Stimulated activated naive CD4-positive, alpha-beta T cell (primary cell): ENCODE data around the gene PTN.
"Not testable (repeated sequence)": the region's sequence is repeated elsewhere in the genome, so short reads cannot be mapped to it uniquely, and the experiment has no call there.

Source experiments
- DNase-seq, 6 experiments: peaks; one replicate each; lab custom pipeline; 2025; lab: John Stamatoyannopoulos, UW

The PTN gene

DNA sequence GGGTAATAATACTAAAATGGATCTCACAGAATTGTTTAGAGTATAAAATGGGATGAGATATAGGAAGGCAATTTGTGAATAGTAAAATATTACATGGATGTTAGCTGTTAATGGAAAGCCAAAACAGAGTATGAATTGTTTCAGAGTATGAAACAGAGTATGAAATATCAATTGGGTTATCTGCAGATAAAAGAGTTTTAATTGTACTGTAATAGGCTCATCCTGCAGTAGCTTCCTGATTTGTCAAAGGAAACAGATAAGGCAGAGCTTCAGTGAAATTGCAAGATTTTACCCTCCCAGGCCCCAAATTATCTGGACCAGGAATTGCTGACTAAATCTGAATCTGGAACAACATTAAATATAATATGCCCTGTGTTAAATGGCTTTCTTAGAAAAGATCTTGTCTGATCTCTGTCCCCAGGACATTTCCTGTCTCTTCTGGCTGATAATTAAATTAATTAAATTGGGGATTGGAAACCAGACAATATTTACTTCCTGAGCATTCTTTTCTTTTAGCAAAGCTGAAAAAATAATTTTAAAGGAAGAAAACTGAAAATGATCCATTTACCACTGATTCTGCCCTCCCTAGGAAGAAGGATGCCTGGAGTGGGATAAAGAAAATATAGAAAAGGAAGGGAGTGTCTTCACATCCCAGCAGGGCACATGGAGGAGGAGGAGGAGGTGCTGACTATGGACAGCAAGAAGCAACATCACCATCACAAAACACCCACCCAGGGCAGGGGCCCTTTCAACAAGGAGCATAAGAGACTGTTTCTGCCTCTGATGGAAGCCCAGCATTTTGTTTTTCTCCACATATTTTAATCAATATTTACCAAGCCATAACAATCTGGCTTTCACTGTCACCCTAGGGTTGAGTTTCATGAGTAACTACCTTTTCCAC, 18.5 kb downstream of the PTN start:
- DNase-seq, result no peak

DNA sequence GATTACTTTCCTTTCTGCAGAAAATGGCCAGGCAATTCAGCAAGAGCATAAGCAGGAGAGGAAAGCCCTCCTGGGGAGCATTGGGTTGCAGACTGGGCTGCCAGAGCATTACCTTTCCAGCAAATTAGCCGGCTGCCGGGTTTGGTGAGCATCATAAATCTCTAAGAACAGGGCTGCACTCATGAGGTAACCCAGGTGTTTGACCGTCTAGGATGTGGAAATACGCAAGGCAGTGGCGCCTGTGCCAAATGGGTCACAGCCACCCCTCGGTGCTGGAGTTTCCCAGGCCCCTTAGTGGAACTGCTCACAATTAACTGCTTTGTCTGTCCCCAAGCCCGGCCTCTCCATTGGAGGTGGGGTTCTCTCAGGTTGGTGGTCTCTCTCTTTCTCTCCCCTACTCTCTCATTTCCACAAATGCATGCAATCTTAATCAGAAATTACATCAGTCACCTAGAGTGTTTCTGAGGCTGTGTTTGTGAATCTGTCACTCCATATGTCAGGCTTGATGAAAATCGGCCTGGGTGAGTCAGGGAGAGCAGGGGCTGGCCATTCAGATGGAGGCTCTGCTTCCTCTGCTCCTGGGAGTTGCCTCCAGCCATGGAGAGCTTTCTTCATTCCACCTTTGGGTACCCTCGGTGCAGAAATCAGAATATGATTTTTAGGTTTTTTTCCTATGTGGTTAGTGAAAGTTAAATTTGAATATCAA, 26.7 kb downstream of the PTN start:
- no peak for DNase-seq

DNA sequence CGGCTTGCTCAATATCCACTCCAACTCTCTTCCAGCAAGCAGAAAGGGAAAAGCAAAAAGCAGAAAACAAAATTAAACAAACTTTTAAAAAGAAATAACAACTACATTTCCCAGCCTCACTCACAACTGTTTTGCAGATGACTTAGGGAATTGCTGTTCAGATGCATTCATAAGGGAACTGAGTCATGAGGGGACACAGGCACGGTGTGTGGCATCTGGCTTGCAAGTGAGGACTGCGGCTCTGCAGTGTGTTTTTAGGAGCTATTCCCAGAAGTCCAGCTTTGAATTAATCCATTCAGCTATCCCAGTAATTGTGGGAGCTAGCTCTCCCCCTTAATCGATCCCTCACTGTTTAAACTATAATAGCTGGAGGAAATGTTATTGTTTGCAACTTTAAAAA, 30.3 kb downstream of the PTN start:
- DNase-seq, result no peak

DNA sequence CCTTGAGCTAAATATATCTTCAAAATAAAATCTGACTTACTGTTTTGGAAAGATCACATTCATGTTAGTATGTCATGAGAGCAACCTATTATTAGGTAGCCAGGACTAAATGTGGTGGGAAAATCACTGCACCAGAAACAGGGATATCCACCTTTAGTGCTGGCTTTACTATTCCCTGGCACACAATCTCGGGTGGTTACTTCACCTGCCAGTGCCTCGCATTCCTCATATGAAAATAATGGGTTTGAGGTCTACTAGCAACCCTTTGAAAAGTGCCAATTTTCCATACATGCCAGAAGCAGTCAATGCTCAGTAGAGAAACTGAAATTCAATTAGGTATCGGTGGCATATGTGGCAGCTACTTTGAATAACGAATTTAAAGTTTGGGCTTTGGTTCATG, 36.8 kb downstream of the PTN start:
- no peak for DNase-seq

DNA sequence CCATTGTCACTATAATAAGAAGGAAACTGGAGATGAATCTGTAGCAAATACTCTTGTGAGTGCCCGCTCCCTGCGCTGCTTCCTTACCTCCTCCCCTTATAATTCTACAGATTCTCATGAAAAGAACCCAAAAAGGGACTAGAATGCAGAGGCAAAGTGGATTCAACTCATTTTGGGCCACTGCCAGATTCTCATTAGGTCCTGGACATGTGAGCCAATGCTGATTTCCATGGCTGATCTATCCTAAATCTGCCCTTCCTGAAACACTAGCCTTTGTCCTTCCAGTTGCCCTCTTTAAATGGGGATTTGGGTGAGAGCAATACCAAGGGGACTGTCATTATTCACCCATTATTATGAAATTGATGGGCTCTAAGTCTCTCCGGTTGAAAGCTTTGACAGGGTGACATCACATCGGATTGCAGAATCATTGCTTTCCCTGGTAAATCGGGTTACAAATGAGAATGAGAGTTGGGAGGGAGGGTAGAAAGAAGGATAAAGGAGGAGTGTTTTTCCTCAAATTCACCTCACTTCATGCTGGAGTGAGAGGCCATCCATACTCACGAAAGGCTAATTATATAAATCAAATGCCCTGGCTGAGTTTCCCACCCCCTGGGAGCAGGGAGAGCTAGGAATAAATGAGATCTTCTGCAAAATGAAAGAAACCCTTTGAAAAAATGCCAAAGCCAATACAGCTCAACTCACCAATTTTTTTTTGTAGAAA, 37.5 kb downstream of the PTN start:
- DNase-seq, result no peak

DNA sequence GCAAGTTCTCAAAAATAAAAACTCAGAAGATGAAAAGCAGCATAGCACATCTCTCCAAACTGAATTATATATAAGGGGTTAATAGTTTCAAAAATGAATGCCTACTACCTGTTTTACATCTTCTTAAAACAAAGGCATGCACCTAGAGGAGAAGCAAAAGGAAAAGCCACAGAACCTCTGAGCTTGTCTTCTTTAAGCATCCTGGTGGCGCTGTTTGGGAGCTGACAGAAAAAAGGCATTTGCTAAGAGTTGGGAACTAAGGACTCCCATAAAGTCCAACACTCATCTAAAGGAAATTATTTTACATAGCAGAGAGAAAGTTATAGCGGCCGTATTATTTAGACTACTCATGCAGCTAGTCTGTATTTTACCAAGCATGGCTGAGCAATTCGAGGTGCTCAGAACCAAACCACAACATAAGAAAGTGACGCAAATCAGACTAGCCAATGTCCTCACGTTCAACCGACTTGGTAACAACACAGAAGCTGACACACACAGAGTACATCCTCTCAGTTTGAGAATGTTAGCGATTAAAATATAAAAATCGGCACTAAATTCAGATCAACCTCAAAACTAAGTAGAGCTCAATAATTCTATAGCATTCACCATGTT, 38.8 kb downstream of the PTN start:
- no peak for DNase-seq

DNA sequence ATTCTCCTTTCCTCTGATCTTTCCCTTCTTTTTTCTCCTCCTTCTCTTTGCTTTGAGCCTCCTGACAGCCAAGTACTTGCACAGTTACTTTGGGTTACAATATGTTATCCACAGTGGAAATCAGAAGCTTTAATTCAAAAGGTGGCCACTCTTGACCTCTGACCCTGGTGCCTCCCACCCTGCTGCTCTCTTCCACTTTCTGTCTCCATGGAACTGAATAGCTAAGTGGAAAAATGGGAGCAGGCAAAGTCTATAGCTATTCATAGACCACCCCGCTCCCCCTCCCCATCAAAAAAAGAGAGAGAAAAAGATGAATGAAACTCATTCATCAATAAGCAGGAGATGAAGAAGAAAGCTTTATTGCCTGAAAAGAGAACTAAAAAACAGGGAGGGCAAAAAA, 39.4 kb downstream of the PTN start:
- no peak for DNase-seq

DNA sequence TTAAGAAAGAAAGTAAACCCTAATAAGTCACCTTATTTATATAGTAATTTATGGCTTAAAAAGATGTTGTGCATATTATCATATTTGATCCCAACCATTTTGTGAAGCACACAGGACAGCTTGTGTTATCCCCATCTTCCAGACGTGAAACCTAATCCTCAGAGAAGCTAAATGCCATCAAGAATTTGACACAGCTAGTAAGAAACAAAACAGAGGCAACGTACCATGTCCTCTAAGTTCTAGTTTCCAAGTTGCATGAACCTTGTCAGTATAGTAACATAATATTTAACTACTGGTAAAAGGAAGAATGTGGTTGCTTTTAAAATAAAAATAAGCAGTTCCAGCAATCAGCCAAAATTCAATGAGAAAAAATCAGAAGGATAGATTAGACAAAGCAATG, 41.5 kb downstream of the PTN start:
- no peak for DNase-seq

DNA sequence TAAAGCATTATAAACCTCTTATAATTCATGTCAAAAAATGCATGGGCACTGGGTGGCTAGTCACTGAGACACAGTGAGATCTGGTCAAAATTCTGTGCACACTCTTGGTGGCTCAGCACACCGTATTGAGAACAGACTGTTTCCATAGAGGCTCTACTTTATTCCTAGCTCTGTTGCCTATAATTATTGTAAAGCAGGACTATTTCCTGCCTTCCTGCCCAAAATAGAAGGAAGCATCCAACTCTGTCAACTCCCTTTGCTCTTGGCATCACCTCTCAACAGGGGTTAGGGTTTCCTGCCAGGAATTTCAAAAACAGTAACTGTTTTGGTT, 45.1 kb downstream of the PTN start:
- DNase-seq, result no peak

DNA sequence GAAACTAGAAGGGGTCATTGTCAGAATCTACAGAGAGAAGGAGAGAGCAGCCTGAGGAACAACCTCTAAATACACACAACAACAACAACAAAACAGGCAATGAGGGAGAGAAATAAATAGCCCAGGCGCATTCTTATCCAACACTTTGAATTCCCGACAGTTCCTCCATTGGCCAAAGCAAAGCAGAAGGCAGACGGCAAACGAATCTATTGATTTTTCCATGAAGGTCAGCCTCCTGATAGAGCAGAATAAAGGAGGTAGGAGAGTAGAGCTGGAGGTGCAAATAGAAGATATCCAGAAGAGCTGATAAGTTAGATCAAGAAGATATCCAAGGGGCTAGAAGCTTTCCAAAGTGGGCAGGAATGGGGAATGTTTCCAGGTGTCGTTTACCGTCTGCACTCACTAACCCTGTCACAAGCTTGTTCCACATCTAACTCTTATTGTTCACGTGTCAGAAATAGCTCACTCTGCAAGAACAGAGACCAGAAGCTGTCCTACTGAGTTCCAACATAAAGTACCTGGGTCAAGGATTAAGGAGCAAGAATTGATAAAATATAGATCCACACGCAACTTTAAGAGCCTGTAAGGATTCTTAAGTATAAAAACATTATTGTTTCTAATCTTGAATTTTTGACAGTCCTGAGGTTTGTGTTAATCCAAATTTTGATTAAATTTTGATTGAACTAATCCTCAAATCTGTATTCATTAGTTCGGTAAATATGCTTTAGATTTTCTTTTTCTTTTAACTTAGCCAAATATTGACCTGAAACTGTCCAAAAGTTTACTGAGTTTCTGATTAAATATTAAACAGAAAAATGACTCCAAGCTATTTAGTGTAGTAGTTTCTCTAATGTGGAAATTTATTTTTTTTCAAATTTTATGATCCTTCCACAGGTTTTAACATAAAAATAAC, 45.7 kb downstream of the PTN start:
- no peak for DNase-seq

DNA sequence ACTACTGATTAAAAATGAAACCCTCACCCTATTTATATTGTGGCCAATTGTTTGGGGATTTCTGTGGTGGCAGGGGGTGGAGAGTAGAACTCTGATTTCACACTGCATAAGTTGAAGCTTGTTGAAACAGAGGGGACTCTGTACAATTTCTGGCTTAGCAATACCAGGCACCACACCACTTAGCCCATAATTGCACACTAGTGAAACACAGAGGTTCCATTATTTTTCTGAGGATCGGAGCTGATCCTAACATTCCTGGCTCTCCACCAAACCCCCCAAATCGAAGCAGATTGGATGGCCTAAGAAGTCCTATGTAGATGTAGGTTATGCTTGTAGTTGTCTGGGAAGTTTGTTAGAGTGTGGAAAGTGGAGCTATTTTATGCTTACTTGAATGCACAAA, 47.0 kb downstream of the PTN start:
- DNase-seq, result no peak

DNA sequence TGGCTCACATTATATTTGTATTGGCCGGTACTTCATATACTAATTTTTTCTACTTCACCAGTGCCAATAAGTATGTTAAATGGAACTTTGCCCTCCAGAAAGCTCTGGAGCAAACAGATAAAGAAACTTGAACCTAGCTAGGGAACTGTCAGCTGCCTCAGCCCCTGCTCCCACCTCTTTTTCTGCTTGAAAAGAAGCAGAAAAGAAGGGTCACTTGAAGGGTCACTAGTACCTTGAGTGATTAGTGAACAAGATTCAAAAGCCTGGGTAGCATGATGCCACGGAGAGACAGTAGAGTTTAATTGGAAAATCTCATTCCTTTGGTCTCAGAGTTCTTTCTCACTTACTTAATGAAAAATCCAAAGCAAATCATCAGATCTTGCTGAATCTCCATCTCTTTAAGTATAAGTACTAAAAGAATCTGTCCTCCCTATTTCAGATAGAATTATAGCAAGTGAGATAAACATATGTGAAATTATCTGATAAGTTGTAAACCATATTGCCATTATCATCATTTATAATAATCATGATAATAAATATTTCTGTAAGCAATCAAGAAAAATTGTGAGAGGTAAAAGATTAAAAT, 47.7 kb downstream of the PTN start:
- no peak for DNase-seq

DNA sequence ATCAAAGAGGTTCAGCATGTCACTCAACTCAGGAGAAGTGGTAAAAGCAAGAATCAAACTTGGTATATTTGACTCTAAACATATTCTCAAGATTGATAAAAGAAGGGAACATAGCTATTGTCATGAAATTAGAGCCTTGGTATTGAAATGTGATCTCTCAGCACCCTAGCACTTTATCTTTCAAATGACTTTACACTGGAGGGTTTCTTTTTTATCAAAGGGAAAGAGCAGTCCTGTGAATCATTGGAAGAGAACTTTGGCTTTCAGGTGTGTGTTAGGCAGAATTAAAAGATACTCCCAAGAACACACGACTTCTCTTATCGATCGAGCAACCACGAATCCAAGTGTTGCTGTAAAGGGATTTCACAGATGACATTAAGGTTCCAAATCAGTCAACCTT, 54.4 kb downstream of the PTN start:
- no peak for DNase-seq

DNA sequence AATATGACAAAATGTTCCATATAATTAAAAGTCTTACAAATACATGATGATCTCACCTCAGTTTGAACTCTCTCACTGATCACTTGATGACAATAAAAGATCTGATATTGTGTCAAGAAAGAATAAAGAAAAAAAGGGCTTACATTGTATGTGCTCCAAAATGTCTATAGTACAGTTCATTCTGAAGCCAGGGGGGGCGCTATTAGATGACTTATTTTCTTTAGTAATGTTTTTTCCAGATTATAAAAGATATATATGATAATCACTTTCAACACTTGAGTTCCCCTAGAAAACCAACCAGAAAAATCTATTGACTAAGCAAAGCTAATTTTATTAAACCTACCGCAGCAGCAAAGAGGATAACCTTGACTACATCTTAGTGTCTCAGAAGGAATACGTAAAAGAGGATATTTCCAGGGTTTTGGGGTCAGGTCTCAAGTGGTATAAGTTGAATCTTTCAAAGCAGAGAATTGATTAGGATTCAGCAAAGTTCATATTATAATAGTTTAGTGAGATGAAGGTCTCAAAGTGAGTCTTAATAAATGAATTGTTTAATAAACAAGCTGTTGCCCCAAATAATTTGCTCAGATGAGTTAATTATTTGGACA, 55.8 kb downstream of the PTN start:
- DNase-seq, result no peak

DNA sequence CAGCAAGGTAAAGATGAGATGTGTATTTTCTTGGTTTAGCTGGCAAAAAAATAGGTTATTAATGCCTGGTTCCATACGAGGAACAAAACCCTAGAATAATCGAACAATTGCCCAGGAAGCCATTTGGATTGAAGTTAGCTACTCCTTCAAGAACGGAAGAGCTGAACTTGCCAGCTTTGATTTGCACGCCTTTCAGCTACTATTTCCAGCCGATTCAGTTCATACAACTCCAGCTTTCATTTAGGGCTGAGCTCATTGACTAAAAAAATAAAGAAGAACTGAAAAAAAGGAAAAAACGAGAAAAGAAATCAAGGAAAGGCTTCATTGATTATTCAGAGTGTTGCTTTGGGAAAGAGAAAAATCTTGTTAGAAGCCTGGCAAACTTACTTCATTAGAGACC, 60.4 kb downstream of the PTN start:
- DNase-seq, result no peak

DNA sequence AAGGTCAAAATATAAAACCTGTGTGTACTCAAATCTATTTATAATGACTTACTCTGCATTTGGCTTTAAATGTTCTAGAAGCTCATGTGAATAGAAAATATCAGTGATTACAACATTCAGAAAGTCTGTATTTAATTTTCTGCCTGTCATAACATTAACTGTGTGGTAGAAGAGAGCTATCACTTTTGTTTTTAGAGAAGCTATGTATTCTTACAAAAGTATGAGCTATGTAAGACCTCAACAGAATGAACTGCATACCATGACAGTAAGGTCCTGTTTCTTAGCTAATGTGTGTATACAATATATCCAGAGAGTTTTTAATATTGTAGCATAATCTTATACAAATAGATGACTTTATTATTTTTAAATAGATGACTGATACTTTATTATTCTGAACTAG, 61.5 kb downstream of the PTN start:
- no peak for DNase-seq

DNA sequence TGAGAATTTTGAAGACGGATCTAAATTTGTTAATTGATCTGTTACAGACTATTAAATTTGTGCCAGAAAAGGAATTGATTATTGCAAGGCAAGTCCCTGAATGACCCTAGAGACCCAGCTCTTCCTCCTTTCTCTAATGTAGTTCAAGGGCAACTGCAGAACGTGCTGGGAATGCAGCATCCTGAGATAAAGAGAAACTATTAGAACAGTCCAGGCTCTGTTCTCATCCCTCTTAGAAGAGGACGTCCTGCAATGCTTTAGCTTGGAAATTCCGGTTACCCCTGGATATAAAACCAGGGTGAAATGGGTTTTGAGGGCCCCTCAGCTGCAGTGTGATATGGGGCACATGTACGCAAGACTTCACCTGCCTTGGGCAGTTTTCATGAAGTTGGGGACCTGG, 67.3 kb downstream of the PTN start:
- DNase-seq, result no peak

DNA sequence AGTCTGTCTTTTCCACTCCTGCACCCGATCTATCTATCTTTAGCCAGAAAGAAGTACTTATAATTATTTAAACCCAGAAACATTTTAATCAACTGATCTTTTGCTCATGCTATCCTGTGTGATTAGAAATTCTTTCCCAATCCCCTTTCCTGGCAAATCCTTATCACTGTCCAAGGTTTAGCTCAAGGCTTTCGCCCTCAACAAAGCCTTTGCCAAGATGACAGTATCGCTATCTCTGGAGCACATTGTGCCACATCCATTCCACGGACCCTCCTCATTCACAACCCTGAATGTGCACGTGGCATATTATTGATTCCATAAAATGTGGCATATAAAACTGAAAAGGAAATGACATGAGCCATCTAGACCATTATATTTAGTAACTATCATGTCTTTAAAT, 71.3 kb downstream of the PTN start:
- no peak for DNase-seq

DNA sequence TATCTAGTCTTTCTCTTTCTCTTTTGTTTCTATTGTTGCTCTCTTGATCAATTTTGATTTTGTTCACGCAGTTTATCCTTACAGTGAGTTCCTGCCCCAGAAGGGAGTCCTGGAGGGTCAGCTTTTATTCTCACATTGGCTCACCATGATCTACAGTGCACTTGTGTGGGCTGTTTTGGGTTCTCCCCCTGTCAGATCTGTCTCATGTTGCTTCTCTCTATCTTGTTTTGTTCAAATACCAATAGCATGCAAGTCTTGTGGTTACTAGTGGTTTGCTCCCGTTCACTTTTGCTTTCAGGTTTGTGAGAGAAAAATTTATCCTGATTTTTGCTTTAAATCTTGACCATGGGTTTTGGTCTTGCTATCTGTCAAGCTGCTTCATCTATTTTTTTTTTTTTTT, 74.3 kb downstream of the PTN start:
- DNase-seq, result no peak

DNA sequence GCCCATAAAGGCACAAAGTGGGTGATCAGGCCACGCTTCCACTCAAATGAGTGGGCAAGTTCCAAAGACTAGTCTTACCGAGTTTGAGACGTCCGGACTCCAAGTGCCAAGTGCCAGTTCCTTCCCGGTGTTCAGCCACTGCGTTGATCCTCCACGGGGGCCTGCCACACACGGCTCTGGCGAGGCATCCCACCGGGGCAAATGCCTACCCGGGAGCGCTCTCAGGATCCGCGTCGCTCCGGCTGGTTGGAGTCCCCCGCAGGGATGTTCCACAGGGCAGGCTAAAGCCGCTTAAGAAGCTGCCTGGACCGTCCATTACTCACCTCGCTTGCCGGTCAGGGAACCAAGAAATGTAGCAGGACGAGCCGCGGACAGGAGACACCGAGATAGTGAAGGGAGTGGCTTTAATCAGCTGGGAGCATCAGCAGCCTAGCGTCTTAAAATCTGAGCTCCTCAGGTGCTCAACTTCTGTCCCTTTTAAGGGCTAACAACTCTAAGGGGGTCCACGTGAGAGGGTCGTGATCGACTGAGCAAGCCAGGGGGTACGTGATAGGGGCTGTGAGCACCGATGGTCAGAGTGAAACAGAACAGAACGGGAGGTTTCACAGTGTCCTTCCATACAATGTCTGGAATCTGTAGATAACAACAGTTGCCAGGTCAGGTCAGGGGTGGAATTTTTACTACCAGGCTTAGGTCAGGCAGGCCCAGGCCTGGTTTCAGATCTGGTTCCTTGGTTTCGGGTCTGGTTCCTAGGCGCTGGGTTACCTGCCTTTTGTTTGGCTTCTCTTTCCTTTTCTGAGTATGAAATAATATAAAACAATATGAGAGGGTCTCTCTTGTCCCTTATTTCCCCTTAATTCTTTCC, 75.3 kb downstream of the PTN start:
- not testable (repeated sequence) for DNase-seq
